Motor neuron (in vitro differentiated cells): ENCODE data around the gene HDAC10. TPM values are rescaled to one million over a fixed set of nuclear protein-coding genes. Genes with fewer than 3 reads are reported as not detected.

Source experiments
- ATAC-seq, 8 experiments: fragments of 200-7000 bp; cut with Tn5 transposase; replicated peaks in 6 of 8; 2 replicates each; pipeline ENCODE4 v1.8.0; 2021; ENCODE audit warnings: mild to moderate bottlenecking in 8 of 8, moderate library complexity in 8 of 8
- H3K27ac ChIP-seq, 2 donors: fragments of 250-450 bp; sonication (Bioruptor Pico); 2 replicates each; pipeline ENCODE4 v1.9.0; 2021; ENCODE audit warnings: antibody characterized with exemption in 2 of 2, mild to moderate bottlenecking in 2 of 2, moderate library complexity in 1 of 2
- H3K4me1 ChIP-seq, 2 donors: fragments of 250-450 bp; sonication (Bioruptor Pico); replicated peaks in 1 of 2; 2 replicates each; pipeline ENCODE4 v1.6.1; 2021; ENCODE audit warnings: antibody characterized with exemption in 2 of 2, mild to moderate bottlenecking in 2 of 2, moderate library complexity in 1 of 2
- H3K4me3 ChIP-seq, 5 donors: fragments of 250-450 bp; sonication (Bioruptor Pico); 2 replicates each; pipeline ENCODE4 v1.9.0; 2021; ENCODE audit warnings: antibody characterized with exemption in 5 of 5, mild to moderate bottlenecking in 5 of 5, moderate library complexity in 4 of 5
- WGBS, 10 experiments: fragments of 450-650 bp; shearing (Covaris generic); methylation state at CpG; one replicate each; pipeline ENCODE4 v1.0.0; 2022; 5-methylcytosine and 5-hydroxymethylcytosine counted together
- in situ Hi-C, 9 experiments: fragments of 400-800 bp; cut with MboI; loops; one replicate each; pipeline ENCODE4 v1.15.0; 2021; ENCODE audit warnings: low sequenced_read_pairs in 9 of 9, low pct_unique_long_range_greater_than_20kb in 2 of 9; ENCODE audit not compliant: unreplicated experiment in 9 of 9
- total RNA-seq, 8 experiments: library from RNA; unstranded; fragments of 300-600 nt; gene quantifications; 2 replicates each; pipeline versions ENCODE4 v1.2.3 to v1.2.4, GENCODE V29; 2022

The HDAC10 gene, protein sequence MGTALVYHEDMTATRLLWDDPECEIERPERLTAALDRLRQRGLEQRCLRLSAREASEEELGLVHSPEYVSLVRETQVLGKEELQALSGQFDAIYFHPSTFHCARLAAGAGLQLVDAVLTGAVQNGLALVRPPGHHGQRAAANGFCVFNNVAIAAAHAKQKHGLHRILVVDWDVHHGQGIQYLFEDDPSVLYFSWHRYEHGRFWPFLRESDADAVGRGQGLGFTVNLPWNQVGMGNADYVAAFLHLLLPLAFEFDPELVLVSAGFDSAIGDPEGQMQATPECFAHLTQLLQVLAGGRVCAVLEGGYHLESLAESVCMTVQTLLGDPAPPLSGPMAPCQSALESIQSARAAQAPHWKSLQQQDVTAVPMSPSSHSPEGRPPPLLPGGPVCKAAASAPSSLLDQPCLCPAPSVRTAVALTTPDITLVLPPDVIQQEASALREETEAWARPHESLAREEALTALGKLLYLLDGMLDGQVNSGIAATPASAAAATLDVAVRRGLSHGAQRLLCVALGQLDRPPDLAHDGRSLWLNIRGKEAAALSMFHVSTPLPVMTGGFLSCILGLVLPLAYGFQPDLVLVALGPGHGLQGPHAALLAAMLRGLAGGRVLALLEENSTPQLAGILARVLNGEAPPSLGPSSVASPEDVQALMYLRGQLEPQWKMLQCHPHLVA
- total RNA-seq, result 10 to 100 TPM in 7 of 8 experiments, 1 to 10 TPM in 1; 9.0 to 46.4 (median 16.2) TPM

DNA sequence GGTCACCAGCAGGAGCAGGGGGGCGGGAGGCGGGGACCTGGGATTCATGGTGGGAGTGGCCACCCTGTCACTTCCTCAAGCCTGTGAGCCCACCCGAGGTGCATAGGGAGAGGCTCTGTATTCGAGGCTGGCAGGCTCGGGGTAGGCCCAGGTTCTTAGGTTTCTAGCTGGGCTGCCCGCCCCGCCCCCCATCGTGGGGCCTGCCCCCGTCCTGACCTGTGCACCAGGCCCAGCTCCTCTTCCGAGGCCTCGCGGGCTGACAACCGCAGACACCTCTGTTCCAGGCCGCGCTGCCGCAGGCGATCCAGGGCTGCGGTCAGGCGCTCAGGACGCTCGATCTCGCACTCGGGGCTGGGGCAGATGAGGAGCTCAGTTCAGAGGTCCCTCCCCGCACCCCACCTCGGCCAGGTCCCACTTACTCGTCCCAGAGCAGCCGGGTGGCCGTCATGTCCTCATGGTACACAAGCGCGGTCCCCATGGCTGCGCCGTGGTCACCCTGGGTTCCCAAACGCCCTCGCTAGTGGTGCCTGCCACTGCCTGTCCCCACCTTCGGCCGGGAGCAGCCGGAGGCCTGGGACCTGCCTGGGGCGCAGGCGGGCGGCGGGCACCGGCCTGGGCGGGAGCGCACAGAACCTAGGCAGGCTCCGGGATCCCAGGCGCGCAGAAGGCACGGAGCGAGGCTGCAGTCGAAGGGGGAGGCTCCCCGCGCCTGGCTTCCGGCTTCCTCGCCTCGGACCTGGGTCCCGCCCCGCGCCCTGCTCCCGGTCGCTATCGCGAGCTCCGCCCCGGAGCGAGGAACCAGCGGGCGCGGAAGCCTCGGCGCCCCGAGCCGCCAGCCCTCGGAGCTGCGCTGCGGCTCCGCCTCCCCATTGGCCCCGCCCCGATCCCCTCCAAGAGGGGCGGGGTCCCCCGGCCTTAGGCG lies at the start of gene HDAC10:
Gene HDAC10 (minus strand): TSS at position 711 of the 922 bp plus-strand sequence. CDS start 233 bp downstream, at position 478.
- ATAC-seq, result peak; percentile 55 to 85 (median 66)
- Histone ChIP-seq H3K4me3 (peak within 1 kb of the TSS; percentile 40 to 50 (median 46)), H3K27ac (peak within 1 kb of the TSS; percentile 71 to 76), H3K4me1 (peaks cover 32 to 37% of the 10 kb centered on the region in 2 donors)
- no CpG with 5 or more reads among the region's 81 CpGs for WGBS, 10 experiments
- in situ Hi-C loops, result no loop called here

DNA sequence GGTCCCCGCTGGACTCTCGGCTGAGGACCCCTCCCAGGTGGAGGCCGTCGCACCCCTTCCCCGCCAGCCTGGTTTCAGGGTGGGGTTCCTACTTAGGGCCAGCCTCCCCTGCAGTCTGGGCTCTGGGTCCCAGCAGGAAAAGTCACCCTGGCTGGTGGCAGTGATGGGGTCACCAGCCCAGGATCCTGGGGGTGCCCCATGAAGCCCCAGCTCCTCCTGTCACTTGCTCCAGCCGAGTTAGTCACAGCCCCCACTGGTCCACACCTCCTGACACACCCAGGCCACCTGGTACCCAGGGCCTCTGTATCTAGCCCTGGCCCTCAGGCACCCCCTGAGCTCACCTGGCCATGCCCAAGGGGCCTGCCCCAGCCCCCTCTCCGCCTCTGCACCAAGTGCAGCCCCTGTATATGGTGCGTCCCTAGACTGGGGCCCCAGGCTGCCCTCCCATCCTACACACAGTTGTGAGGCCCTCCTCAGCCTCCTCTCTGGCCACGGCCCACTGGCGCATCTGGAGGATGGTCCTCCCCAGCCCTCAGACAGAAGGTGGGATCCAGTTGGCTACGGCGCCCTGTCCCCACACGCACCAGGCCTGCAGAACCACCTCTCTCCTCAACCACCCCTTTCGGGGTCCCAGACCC lies 49.7 kb upstream of the HDAC10 start:
- peak overlapping the region in 2 of 5 donors; percentile 7 to 24 for H3K4me3 ChIP-seq
- in situ Hi-C loops, result no loop called here
- ATAC-seq, result peak in 3 of 8 experiments; percentile 0 to 6 (median 0)
- 100% methylated on average over 1 of the region's 14 CpGs; no CpG with 5 or more reads in 9 of the 10 experiments for WGBS, 10 experiments
- H3K27ac ChIP-seq, result peak overlapping the region in 1 of 2 donors; percentile 26
- peaks cover 66 to 69% of the 10 kb centered on the region in 2 donors for H3K4me1 ChIP-seq

- Histone ChIP-seq H3K27ac (peak overlapping the region in 1 of 2 donors; percentile 26), H3K4me1 (peaks cover 59 to 61% of the 10 kb centered on the region in 2 donors), H3K4me3 (peak overlapping the region; percentile 3 to 27 (median 24))
- WGBS, 10 experiments, result 0 to 20% methylated on average over 1 of the region's 93 CpGs; no CpG with 5 or more reads in 8 of the 10 experiments
- in situ Hi-C loops, result no loop called here
- peak in 7 of 8 experiments; percentile 6 to 38 (median 22) for ATAC-seq
Measured at GRCh38 chr22:50299785-50300619, 48.9 kb upstream of the HDAC10 start.

DNA sequence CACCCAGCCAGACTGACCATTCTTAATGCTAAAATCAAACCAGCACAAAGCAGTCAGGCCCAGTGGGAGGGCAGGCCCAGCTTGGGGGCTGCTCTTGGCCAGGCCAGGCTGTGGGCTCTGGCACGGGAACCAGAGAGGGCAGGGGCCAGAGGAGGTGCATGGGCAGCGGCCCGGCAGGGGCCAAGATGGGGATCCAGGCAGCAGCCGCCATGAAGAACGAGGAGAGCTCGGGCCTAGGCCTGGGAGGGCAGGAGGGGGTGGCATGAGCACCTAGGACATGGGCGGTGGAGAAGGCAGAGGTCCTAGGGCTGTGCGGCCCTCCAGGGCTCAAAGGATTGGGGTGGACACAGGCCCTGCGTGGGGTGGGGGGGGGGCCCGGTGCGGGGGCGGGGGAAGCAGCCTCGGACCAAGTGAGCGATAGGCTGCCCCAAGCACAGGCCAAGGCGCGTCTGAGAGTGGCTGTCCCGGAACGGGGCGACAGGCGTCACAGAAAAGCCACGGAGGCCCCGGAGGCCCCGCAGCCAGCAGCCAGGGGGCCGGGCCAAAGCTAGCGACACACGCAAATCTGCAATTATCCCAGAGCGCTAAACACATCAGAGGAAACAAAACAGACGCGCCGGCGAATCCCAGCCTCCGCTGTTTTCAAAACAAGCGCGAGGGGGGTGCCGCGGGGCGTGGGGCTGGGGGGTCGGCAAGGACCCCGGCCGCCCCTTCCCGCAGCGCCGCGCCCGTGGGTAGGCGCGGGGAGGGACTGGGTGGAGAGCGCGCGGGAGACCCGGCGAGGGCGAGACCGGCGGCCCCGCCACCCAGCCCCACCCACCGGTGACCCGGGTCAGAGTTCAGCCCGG lies 48.1 kb upstream of the HDAC10 start:
- peak overlapping the region; percentile 3 to 27 (median 24) for H3K4me3 ChIP-seq
- 100% methylated on average over 1 of the region's 59 CpGs; no CpG with 5 or more reads in 9 of the 10 experiments for WGBS, 10 experiments
- H3K27ac ChIP-seq, result peak overlapping the region in 1 of 2 donors; percentile 42
- peaks cover 51 to 55% of the 10 kb centered on the region in 2 donors for H3K4me1 ChIP-seq
- peak in 7 of 8 experiments; percentile 2 to 38 (median 29) for ATAC-seq
- in situ Hi-C loops, result no loop called here

- Histone ChIP-seq H3K4me3 (no peak overlapping the region), H3K27ac (no peak overlapping the region), H3K4me1 (peaks cover 42 to 49% of the 10 kb centered on the region in 2 donors)
- WGBS, 10 experiments, result no CpG with 5 or more reads among the region's 4 CpGs
- ATAC-seq, result no peak
- in situ Hi-C loops, result no loop called here
Measured at GRCh38 chr22:50298266-50298637, 47.2 kb upstream of the HDAC10 start.

DNA sequence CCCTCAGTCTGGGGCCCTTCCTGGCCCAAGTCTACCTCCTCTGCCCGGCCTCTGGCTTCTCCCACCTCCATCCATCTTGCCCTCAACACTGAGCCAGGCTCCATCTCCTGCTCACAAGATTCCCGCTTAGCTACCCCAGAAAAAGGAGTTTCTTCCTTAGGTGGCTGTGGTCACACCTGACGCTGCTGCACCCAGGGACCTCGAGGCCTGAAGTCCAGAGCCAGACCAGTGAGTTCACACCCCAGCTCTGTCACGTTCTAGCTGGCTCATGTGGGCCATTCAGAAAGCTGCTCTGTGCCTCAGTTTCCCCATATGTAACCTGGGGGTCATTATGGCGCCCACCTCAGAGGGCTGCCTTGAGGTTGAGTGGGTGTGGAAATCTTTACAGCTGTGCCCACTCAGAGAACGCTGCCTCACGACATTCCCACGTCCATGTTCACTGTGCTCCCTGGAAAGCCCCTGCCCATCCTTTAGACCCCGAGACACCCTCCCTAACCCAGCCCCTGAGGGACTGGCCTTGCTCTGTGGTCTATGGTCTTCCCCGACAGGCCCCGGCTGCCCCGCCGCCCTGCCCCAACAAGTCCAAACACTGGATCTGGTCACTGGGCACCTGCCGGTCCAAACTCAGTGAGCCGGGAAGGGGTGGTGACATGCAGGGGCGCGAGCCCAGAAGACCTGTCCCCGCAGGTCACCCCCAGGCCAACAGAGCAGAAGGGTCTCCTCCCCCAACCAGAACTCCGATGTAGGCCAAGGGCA lies 46.6 kb upstream of the HDAC10 start:
- no peak overlapping the region for H3K4me3 ChIP-seq
- peaks cover 38 to 50% of the 10 kb centered on the region in 2 donors for H3K4me1 ChIP-seq

DNA sequence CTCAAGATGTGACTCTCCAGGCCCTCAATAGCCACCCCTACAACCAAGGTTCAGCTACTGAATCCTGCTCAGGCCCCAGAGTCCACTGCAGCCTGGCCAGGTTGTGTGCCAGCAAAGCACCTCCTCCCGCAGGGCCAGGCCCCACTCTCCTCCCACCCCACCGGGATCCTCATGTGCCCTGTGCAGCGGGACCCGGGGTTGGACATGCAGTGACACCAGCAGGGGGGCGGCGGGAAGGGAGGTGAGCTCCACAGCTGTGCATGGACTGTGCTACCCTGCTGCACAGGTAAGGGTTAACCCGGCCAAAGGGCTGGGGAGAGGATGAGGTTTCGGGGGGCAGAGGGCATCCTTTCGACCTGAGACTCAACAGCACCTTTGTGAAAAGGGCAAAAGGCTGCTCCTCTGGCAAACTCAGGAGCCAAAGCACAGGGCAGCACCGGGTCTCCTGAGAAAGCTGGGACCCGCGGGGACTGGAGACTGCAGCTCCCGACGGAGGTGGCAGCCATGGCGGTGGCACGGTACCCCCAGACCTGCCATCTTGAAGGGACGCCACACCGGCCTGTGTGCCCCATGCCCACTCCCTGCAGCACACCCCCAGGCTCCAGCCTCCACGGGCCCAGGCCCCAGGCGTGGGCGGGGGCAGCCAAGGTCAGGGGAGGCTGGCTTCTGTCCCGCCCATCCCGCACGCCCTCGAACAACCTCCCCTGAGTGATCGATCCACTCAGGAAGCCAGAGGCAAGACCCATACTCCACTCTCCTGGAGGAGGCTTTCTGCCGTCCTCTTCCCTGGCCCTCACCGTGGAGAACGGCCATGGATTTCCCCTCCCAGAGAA lies 45.8 kb upstream of the HDAC10 start:
- whole genome bisulfite sequencing, 10 experiments, result 80 to 100% (median 83%) methylated on average over 1 to 8 of the region's 29 CpGs; no CpG with 5 or more reads in 5 of the 10 experiments
- in situ Hi-C loops, result no loop called here
- H3K27ac ChIP-seq, result no peak overlapping the region
- no peak for ATAC-seq
- no peak overlapping the region for H3K4me3 ChIP-seq
- H3K4me1 ChIP-seq, result peaks cover 32 to 43% of the 10 kb centered on the region in 2 donors

More for the DNA sequence above, 46.6 kb upstream of the HDAC10 start:
- WGBS, 10 experiments, result 90 to 100% methylated on average over 1 to 5 of the region's 20 CpGs; no CpG with 5 or more reads in 8 of the 10 experiments
- ATAC-seq, result no peak
- in situ Hi-C loops, result no loop called here
- no peak overlapping the region for H3K27ac ChIP-seq

DNA sequence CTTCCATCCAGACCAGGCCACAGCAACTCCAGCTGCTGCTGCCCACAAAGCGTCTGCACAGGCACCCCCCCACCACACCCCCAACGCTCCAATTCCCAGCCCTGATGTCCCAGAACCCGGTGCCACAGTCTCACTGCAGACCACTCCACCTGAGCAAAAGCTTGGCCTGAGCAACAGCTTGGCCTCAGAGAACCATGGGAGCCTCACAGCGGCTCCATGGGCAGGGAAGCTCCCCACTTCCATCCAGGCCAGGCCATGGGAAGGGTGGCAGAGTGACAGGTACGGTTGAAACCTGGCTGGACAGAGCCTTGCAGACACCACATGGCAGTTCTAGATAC lies 43.2 kb upstream of the HDAC10 start:
- H3K4me3 ChIP-seq, result no peak overlapping the region
- no peak overlapping the region for H3K27ac ChIP-seq

GRCh38 chr22:50293441-50294318 lies 42.6 kb upstream of the HDAC10 start:
- Histone ChIP-seq H3K4me3 (no peak overlapping the region), H3K4me1 (peaks cover 0 to 11% of the 10 kb centered on the region in 2 donors), H3K27ac (no peak overlapping the region)
- 60 to 97% (median 68%) methylated on average over 1 to 11 of the region's 42 CpGs; no CpG with 5 or more reads in 7 of the 10 experiments for WGBS, 10 experiments
- ATAC-seq, result peak; percentile 50 to 88 (median 75)
- in situ Hi-C loops, result no loop called here

More for the DNA sequence above, 43.2 kb upstream of the HDAC10 start:
- in situ Hi-C loops, result no loop called here
- WGBS, 10 experiments, result 92 to 100% methylated on average over 1 to 2 of the region's 5 CpGs; no CpG with 5 or more reads in 8 of the 10 experiments
- H3K4me1 ChIP-seq, result peaks cover 6 to 17% of the 10 kb centered on the region in 2 donors
- no peak for ATAC-seq
